HG03108 (cell line): Measurements from ENCODE around the gene RPS6KA4.
"Not testable (repeated sequence)": the region's sequence is repeated elsewhere in the genome, so short reads cannot be mapped to it uniquely, and the experiment has no call there.

Experiments
- ATAC-seq: cut with Tn5 transposase; IDR thresholded peaks from one replicate; pipeline ENCODE4 v1.9.1; 2021; ENCODE audit warnings: moderate library complexity; ENCODE audit not compliant: unreplicated experiment

The RPS6KA4 gene

DNA sequence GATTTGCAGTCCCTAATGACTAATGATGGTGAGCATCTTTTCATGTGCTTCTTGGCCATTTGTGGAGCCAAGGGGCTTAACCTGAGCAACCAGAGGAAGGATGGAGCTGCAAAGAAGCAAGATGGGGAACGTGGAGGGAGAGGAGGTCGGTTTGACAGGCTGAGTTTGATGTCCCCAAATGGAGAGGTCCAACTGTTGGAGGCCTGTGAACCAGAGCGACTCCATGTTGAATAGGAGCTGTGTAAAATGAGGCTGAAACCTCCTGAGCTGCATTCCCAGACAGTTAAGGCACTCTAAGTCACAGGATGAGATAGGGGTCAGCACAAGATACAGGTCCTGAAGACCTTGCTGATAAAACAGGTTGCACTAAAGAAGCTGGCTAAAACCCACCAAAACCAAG is 54.5 kb downstream of the RPS6KA4 start:
- ATAC-seq: no peak

DNA sequence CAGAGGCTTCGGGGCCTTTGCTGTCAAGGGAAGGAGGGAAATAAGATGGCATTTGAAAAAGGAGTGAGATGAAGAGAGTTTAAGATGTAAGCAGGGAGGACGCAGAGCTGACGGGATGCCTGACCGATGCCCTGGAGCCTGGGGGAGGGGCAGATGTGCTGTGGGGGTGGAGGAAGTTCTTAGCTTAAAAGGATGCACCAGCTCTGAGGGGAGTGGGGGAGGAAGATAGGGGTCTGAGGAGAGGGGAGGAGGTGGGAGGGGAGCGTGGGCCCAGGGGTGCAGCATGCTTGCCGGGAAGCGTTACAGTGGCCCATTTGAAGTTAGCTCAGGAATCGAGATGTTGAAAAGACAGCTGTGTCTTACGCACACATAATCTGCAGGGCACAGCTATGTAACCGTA is 56.3 kb downstream of the RPS6KA4 start:
- ATAC-seq: no peak

DNA sequence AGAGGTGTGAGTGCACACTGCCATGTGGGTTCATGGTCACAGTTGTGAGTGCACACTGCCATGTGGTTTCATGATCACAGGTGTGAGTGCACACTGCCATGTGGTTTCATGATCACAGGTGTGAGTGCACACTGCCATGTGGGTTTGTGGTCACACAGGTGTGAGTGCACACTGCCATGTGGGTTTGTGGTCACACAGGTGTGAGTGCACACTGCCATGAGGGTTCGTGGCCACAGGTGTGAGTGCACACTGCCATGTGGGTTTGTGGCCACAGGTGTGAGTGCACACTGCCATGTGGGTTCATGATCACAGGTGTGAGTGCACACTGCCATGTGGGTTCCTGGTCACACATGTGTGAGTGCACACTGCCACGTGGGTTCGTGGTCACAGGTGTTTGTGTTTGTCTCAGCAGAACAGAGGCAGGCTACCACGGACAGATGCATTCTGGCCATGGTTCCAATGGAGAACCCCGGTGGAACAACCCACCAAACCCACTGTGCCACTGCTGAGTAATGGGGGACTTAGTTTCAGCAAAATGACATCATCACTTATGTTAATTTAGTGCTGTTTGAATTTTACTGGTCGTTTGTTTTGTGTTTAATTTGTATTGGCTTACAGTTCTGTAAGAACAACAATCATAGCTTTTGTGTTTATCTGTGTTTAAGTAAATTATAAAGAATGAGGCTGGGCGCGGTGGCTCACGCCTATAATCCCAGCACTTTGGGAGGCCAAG is 57.2 kb downstream of the RPS6KA4 start:
- no peak for ATAC-seq

DNA sequence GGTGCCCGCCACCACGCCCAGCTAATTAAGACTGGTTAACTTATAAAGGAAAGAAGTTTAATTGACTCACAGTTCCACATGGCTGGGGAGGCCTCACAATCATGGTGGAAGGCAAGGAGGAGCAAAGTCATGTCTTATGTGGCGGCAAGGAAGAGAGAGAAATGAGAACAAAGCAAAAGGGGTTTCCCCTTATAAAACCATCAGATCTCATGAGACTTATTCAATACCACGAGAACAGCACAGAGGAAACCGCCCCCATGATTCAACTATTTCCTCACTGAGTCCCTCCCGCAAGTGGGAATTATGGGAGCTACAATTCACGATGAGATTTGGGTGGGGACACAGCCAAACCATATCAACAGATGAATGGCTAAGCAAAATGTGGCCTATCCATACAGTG is 59.3 kb downstream of the RPS6KA4 start:
- not testable (repeated sequence) for ATAC-seq

DNA sequence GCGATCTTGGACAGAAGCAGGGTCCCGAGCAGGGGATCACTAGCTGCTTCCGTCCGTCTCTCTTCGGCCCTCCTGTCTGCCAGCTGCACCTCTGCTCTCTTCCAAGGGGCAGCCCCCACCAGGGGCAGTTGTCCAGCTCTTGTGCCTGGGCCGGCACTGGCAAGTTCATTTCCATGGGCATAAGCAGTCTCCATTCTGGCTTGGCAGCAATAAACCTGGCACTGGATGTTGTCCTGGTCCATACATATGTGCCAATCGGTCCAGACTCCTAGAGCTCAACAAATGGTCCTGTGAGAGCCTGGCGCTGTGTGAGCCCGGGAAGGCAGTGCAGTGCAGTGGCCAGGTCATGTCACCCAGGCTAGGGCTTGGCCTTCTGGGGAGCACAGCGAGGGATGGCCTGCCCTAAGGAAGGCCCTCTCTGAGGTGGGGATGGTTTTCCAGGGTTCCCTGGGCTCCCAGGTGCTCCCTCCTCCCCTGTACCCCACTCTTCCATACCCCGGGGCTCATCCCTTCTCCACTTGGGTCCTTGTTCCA is 60.4 kb downstream of the RPS6KA4 start:
- ATAC-seq: no peak

DNA sequence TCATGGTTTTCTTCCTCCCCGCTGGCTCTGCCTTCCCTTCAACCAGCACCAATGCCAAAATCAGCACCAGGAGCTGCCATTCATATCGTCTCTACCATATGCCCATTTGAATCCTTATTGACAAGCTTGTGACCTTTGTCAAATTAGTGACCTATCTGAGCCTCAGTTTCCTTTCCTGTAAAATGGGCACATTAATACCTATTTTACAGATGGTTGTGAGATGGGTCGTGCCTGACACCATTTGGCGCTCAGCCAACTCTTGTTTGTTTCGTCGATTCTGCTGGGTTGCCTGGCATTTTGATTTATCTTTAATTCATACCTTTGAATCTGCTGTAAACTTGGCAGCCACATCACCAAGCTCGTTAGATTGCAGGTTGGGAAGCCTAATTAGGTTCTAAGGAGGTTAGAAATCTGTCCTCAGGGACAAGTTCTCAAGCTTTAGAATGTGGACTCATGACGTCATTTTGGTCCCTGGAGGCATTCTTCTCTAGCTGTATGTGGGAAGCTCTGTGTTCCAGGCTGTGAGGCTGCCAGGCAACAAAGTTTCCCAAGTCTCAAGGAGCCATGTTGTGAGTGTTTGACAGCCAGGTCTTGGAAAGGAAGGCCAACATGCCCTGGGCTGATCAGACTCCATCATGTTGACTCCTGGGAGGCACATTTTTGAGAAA is 61.0 kb downstream of the RPS6KA4 start:
- no peak for ATAC-seq
